Activated CD8-positive, alpha-beta memory T cell treated with anti-CD3 and anti-CD28 coated beads, Interleukin-2, amount 10 ng/mL, durations not matched to agents 7 days and 5 days (primary cell): ENCODE results near the gene CEP89. TPM values are rescaled to one million over a fixed set of nuclear protein-coding genes. Genes with fewer than 3 reads are reported as not detected.

Experiments used
- ATAC-seq: fragments of 150-1000 bp; cut with Tn5 transposase; one replicate; pipeline ENCODE4 v1.10.0; 2021; ENCODE audit warnings: moderate library complexity
- CTCF ChIA-PET: fragments of 350-600 bp; sonication (Branson Sonifier 250); formaldehyde crosslinking; loops from one replicate; lab custom pipeline; 2021; ENCODE audit warnings: antibody characterized with exemption; lab: Charles Lee
- DNase-seq: peaks from one replicate; pipeline ENCODE4 v3.0.0-alpha.2; 2020
- H3K27ac Mint-ChIP-seq: one replicate; pipeline ENCODE4 v1.8.0; 2021; ENCODE audit warnings: mild to moderate bottlenecking, mixed read lengths
- H3K27me3 Mint-ChIP-seq: one replicate; pipeline ENCODE4 v1.8.0; 2021; ENCODE audit warnings: mixed read lengths
- H3K36me3 Mint-ChIP-seq: one replicate; pipeline ENCODE4 v1.8.0; 2021; ENCODE audit warnings: mild to moderate bottlenecking, mixed read lengths
- H3K4me1 Mint-ChIP-seq: one replicate; pipeline ENCODE4 v1.8.0; 2021; ENCODE audit warnings: mixed read lengths
- H3K4me3 Mint-ChIP-seq: one replicate; pipeline ENCODE4 v1.8.0; 2021; ENCODE audit warnings: mild to moderate bottlenecking, moderate library complexity, mixed read lengths
- H3K9me3 Mint-ChIP-seq: one replicate; pipeline ENCODE4 v1.8.0; 2022; ENCODE audit warnings: low read depth, mixed read lengths
- total RNA-seq, 2 experiments: library from RNA; stranded (reverse); gene quantifications; one replicate each; pipeline ENCODE4 v1.2.3, GENCODE V29; 2021

Gene CEP89
- total RNA-seq, 2 experiments from 2014 or later: 17.9 to 21.9 TPM

DNA sequence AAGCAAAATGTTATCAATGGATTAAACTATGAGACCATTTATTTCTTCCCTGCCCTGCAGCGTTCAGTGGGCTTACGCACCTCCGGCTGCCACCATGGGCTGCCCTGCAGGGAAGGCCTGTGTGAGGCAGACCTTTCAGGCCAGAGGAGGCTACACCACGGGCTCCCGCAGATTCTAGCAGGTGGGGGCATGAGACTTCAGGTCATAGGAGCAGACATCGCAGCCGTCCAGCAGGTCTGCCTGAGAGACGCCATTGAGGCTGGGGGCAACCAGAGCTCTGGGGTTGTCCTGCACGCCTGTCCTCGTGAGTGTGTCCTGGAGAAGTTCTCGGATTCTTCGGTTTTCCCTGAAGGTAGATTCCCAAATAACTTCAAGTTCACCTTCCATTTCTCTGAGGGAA, 92.8 kb downstream of the CEP89 start:
- Mint-ChIP-seq H3K27ac (no peak overlapping the region), H3K27me3 (no peaks in the 10 kb centered on the region), H3K4me1 (peaks cover 3% of the 10 kb centered on the region), H3K36me3 (no peaks in the 10 kb centered on the region), H3K9me3 (no peaks in the 10 kb centered on the region), H3K4me3 (no peak overlapping the region)
- CTCF ChIA-PET: no interaction called here
- ATAC-seq: no peak
- DNase-seq: no peak

- DNase-seq (no peak), ATAC-seq (no peak)
- CTCF ChIA-PET: interaction anchor here (0.8 kb wide), 1 partner anchor 54 kb away, joined by 3 read pairs; no protein-coding TSS in a partner anchor
- Mint-ChIP-seq H3K27ac (no peak overlapping the region), H3K4me1 (peaks cover 9% of the 10 kb centered on the region), H3K27me3 (no peaks in the 10 kb centered on the region), H3K4me3 (no peak overlapping the region), H3K9me3 (no peaks in the 10 kb centered on the region), H3K36me3 (no peaks in the 10 kb centered on the region)
These were observed 93.6 kb downstream of the CEP89 start for GRCh38 chr19:32877977-32878745.

- ATAC-seq: no peak
- H3K27me3 Mint-ChIP-seq: no peaks in the 10 kb centered on the region
- no peak overlapping the region for H3K27ac Mint-ChIP-seq
- no peak overlapping the region for H3K4me3 Mint-ChIP-seq
- H3K9me3 Mint-ChIP-seq: no peaks in the 10 kb centered on the region
- H3K36me3 Mint-ChIP-seq: no peaks in the 10 kb centered on the region
- CTCF ChIA-PET: interaction anchor here (0.8 kb wide), 1 partner anchor 55 kb away, joined by 3 read pairs; no protein-coding TSS in a partner anchor
- peaks cover 11% of the 10 kb centered on the region for H3K4me1 Mint-ChIP-seq
- DNase-seq: no peak
These were observed 94.3 kb downstream of the CEP89 start for GRCh38 chr19:32877323-32877912.

- CTCF ChIA-PET: interaction anchor here (0.8 kb wide), 1 partner anchor 56 kb away, joined by 3 read pairs; no protein-coding TSS in a partner anchor
- ATAC-seq (no peak), DNase-seq (no peak)
- peaks cover 11% of the 10 kb centered on the region for H3K4me1 Mint-ChIP-seq
- H3K4me3 Mint-ChIP-seq: no peak overlapping the region
- H3K27ac Mint-ChIP-seq: no peak overlapping the region
- H3K36me3 Mint-ChIP-seq: no peaks in the 10 kb centered on the region
- no peaks in the 10 kb centered on the region for H3K9me3 Mint-ChIP-seq
- H3K27me3 Mint-ChIP-seq: no peaks in the 10 kb centered on the region
These were observed 94.9 kb downstream of the CEP89 start for GRCh38 chr19:32876919-32877285.

GRCh38 chr19:32876236-32876918, 95.4 kb downstream of the CEP89 start:
- H3K27ac Mint-ChIP-seq: no peak overlapping the region
- no peak overlapping the region for H3K4me3 Mint-ChIP-seq
- DNase-seq (no peak), ATAC-seq (no peak)
- peaks cover 11% of the 10 kb centered on the region for H3K4me1 Mint-ChIP-seq
- no peaks in the 10 kb centered on the region for H3K27me3 Mint-ChIP-seq
- H3K9me3 Mint-ChIP-seq: no peaks in the 10 kb centered on the region
- no peaks in the 10 kb centered on the region for H3K36me3 Mint-ChIP-seq
- CTCF ChIA-PET: no interaction called here

GRCh38 chr19:32875428-32875827, 96.3 kb downstream of the CEP89 start:
- Mint-ChIP-seq H3K36me3 (no peaks in the 10 kb centered on the region), H3K27me3 (no peaks in the 10 kb centered on the region), H3K4me1 (peaks cover 11% of the 10 kb centered on the region), H3K4me3 (no peak overlapping the region), H3K27ac (no peak overlapping the region), H3K9me3 (no peaks in the 10 kb centered on the region)
- DNase-seq: no peak
- ATAC-seq: no peak
- CTCF ChIA-PET: interaction anchor here (0.5 kb wide), 1 partner anchor 309 kb away, joined by 3 read pairs; no protein-coding TSS in a partner anchor

GRCh38 chr19:32874605-32875004, 97.2 kb downstream of the CEP89 start:
- Mint-ChIP-seq H3K9me3 (no peaks in the 10 kb centered on the region), H3K27me3 (no peaks in the 10 kb centered on the region), H3K27ac (no peak overlapping the region), H3K36me3 (no peaks in the 10 kb centered on the region), H3K4me1 (peaks cover 11% of the 10 kb centered on the region), H3K4me3 (no peak overlapping the region)
- ATAC-seq (no peak), DNase-seq (no peak)
- CTCF ChIA-PET: no interaction called here

DNA sequence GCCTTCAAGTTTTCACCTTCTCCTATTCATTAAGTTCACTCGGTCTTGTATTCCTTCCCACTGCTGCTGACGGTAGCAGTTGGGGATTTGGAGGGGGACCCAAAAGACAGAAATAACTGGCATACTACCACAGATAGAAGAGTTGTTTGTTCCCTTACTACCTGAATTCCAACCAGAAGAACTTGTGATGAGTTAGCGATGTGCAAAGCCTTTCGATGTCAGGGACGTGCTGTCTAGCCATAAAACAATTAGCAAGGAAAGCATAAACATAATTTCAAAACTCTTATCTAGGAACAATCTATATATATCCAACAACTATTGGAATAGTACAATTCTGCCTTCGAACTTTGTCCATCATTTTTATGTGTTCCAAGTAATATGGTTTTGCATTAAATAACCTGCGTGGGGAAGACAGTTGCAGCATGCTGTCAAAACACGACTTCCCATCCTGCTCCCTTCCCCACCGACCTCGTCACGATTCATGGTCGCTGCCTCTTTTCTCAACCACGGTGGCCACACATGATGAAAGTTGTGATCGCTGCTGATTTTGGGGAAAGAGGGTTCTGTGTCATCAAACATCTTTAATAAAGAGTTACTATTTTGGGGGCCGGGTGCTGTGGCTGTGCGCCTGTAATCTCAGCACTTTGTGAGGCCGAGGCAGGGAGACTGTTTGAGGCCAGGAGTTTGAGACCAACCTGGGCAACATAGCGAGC, 98.4 kb downstream of the CEP89 start:
- no peaks in the 10 kb centered on the region for H3K27me3 Mint-ChIP-seq
- DNase-seq (no peak), ATAC-seq (no peak)
- H3K36me3 Mint-ChIP-seq: no peaks in the 10 kb centered on the region
- peaks cover 11% of the 10 kb centered on the region for H3K4me1 Mint-ChIP-seq
- CTCF ChIA-PET: no interaction called here
- H3K27ac Mint-ChIP-seq: no peak overlapping the region
- no peak overlapping the region for H3K4me3 Mint-ChIP-seq
- no peaks in the 10 kb centered on the region for H3K9me3 Mint-ChIP-seq

DNA sequence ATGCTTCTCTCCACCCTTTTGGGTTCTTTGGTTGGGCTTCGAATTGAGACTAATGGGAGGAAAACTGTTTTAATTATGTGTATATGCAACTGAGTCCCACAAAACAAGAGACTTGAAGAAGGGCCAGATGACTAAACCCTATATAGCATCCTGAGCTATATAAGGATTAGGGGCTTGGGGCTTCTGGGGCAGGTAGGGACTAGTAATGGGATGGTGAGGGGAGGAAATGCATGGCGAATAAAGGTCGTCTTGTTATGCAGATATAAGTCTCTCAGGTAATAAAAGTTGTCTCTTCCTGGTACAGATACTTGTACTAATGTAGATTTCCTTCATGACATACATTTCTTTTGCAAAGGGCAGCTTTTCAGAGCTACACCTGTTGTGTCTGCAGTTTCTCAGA, 99.4 kb downstream of the CEP89 start:
- ATAC-seq: no peak
- H3K4me3 Mint-ChIP-seq: no peak overlapping the region
- no peak for DNase-seq
- CTCF ChIA-PET: no interaction called here
- H3K27ac Mint-ChIP-seq: no peak overlapping the region
- peaks cover 11% of the 10 kb centered on the region for H3K4me1 Mint-ChIP-seq
- H3K9me3 Mint-ChIP-seq: no peaks in the 10 kb centered on the region
- H3K36me3 Mint-ChIP-seq: no peaks in the 10 kb centered on the region
- no peaks in the 10 kb centered on the region for H3K27me3 Mint-ChIP-seq

DNA sequence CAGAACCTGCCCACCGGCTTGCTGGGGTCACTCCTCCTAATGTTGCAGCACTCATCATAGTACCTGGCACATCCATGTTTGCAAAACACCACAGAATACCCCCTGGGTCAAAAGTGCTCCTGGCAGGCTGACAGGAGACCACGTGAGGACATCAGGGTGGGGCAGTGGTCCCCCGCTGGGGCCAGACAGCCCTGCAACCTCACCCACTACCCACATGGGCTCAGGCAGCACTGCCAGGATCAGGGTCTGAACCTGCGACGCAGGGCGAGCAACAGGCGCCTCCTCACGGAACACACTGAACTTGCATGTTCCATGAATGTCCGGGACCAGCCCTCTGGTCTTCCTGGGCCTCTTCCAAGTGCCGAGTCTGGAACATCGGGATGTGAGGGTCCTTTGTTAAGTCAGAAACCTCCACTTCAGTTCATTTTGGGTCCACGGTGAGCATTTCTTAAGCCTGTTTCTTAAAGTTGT, 100.7 kb downstream of the CEP89 start:
- no peaks in the 10 kb centered on the region for H3K27me3 Mint-ChIP-seq
- H3K9me3 Mint-ChIP-seq: no peaks in the 10 kb centered on the region

GRCh38 chr19:32869966-32870573, 101.7 kb downstream of the CEP89 start:
- no peak for DNase-seq
- Mint-ChIP-seq H3K9me3 (no peaks in the 10 kb centered on the region), H3K27ac (no peak overlapping the region), H3K27me3 (no peaks in the 10 kb centered on the region), H3K36me3 (no peaks in the 10 kb centered on the region), H3K4me3 (no peak overlapping the region), H3K4me1 (peaks cover 11% of the 10 kb centered on the region)
- CTCF ChIA-PET: no interaction called here
- no peak for ATAC-seq

More for the DNA sequence above, 100.7 kb downstream of the CEP89 start:
- Mint-ChIP-seq H3K27ac (no peak overlapping the region), H3K4me3 (no peak overlapping the region), H3K36me3 (no peaks in the 10 kb centered on the region), H3K4me1 (peaks cover 11% of the 10 kb centered on the region)
- CTCF ChIA-PET: no interaction called here
- ATAC-seq (no peak), DNase-seq (no peak)

GRCh38 chr19:32869369-32869965, 102.3 kb downstream of the CEP89 start, which contains the start of gene SLC7A9:
TSS of gene SLC7A9 (minus strand) at chr19:32869767. CDS start at chr19:32868534, 1,233 bp downstream.
- DNase-seq: no peak
- no peaks in the 10 kb centered on the region for H3K36me3 Mint-ChIP-seq
- ATAC-seq: no peak
- peaks cover 11% of the 10 kb centered on the region for H3K4me1 Mint-ChIP-seq
- H3K27ac Mint-ChIP-seq: no peak within 1 kb of the TSS
- H3K27me3 Mint-ChIP-seq: no peaks in the 10 kb centered on the region
- no peaks in the 10 kb centered on the region for H3K9me3 Mint-ChIP-seq
- CTCF ChIA-PET: no interaction called here
- H3K4me3 Mint-ChIP-seq: no peak within 1 kb of the TSS
